ENCODE data around the gene FTH1.

FTH1 gene

GRCh38 chr11:61916737-61917333, 50.6 kb downstream of the FTH1 start:
- no peak for DNase-seq (ENCODE audit: low spot score)

- no peak for DNase-seq (ENCODE audit: low spot score)
Observed at GRCh38 chr11:61914471-61915171, 52.8 kb downstream of the FTH1 start.
